GM15510 (cell line): ENCODE measurements around the gene RNF114.

ENCODE experiments used
- POLR2A ChIP-seq: IDR thresholded peaks from 3 replicates; pipeline ENCODE4 v1.6.1; 2011; ENCODE audit warnings: borderline replicate concordance; ENCODE audit not compliant: insufficient read length; ENCODE audit errors: extremely low read depth

The RNF114 gene

GRCh38 chr20:49937027-49937929, 1.1 kb downstream of the RNF114 start:
- TF ChIP-seq POLR2A: no peak

DNA sequence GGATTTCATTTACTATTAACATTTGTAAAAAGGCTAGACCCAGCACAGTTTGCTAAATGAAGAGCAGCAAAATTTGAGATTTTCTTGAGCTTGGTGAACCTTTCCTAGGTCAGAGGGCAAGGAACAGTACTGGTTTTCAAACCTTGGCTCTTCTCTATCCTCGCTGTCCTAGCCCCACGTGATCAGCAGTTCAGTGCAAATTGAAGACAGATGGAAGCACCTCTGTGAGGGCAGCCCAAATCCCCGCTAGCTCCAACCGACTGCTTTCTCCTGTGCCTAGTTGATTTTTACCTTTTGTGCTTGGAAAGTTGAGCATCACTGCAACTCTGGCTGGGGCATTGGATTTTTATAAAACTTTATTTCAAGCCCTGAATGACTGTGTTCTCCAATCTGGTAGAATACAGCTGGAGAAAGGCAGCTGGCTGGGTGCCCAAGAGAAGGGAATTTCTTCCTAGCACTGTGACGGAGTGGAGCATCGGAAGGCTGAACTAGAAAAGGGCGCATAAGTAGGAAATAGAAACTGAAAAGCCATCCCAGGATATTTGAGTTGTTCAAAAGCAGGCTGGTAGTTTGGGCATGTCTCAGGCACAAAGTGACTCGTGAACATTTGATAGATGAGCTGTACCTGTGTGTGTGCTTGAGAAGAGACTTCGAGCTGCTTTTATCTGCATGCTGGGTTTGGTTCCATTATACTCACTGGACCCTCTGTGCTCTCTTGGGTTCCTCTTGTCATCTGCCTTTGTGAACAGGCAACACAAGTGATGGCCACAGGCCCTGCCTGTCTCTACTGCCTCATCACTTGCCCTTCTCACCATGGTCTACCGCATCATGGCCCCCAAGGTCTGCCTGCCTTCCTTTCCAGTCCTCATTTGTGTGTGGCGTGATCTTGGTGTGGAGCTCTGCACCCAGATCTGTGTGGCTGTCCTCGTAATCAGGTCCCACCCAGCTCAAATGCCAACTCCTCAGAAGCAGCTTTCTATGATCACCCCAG, 2.3 kb downstream of the RNF114 start:
- TF ChIP-seq POLR2A: no peak

DNA sequence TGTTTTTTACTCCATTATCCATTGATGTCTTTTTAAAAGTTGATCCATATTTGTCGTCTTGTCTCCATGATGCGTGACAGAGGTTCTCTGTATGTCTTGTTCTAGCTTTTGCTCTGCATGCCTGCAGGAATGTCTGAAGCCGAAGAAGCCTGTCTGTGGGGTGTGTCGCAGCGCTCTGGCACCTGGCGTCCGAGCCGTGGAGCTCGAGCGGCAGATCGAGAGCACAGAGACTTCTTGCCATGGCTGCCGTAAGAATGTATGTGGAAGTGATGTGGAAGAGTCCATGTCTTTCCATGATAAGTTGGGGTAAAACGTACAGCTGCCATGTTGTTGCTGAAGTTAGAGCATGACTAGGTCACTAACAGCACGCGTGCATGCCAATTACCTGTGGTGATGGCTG, 5.3 kb downstream of the RNF114 start:
- no peak for TF ChIP-seq POLR2A

DNA sequence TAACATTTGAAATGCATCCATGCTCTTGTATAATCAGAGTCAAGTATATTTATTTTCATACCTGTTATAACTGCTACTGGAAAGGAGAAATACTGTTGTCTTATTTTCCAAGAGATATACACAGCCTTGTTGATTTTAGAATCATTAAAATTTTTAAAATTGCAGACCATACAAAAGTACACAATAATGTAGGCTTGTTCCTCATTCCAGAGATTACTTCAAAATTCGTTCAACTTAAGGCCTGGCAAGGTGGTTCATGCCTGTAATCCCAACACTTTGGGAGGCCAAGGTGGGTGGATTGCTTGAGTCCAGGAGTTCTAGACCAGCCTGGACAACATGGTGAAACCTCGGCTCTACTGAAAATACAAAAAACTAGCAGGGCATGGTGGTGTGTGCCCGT, 6.1 kb downstream of the RNF114 start:
- no peak for TF ChIP-seq POLR2A

DNA sequence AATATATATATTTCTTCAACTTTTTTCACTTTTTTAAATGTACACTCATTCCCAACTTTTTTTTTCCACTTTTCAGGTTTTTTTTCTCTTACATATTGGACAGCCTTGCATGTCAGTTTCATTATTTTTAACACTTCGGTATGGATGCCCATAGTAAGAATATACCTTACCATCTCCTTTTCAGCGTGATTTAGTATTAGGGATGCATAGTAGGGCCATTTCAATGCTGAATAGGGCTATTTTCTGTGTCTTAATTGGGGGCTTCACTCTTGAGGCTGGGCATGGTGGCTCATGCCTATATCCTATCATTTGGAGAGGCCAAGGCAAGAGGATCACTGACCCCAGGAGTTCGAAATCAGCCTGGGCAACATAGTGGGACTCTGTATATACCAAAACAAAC, 6.7 kb downstream of the RNF114 start:
- TF ChIP-seq POLR2A: no peak

DNA sequence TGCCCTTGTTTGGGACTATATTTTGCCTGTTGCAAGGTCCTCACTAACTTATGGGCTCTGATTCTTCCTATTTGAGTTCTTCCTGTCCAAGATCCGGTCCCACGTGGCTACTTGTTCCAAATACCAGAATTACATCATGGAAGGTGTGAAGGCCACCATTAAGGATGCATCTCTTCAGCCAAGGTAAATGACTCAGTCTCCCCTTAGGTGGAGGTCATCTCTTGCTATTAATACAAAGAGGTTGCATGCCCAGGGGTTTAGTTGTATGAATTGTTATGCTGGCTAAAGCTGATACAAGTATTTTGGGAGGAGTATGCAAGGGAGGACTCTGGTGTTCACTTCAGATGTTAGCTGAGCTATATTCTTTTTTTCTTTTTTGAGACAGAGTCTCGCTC, 9.1 kb downstream of the RNF114 start:
- no peak for TF ChIP-seq POLR2A

DNA sequence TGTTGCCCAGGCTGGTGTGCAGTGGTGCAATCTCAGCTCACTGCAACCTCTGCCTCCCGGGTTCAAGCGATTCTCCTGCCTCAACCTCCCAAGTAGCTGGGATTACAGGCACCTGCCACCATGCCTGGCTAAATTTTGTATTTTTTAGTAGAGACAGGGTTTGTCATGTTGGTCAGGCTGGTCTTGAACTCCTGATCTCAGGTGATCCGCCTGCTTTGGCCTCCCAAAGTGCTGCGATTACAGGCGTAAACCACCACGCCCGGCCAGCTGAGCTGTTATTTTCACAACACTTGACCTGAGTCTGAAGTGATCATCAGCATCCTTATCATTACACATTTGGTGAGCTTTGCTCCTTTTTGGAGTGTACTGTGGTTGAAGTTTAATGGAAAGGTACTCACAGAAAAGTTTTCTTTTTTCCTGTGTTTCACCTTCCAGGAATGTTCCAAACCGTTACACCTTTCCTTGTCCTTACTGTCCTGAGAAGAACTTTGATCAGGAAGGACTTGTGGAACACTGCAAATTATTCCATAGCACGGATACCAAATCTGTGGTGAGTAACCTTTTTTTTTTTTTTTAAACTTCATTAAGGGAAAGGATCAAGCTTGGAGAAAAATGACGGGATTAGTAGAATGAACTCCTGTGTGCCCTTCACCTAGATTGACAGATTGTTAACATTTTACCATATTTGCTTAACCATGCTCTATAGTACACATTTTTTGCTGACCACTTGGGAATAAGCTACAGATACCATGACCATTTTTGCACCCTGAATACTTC, 9.7 kb downstream of the RNF114 start:
- no peak for TF ChIP-seq POLR2A

GRCh38 chr20:49948178-49948577, 12.0 kb downstream of the RNF114 start:
- TF ChIP-seq POLR2A: no peak

- TF ChIP-seq POLR2A: no peak
Observed at GRCh38 chr20:49948809-49949507, 12.8 kb downstream of the RNF114 start.

DNA sequence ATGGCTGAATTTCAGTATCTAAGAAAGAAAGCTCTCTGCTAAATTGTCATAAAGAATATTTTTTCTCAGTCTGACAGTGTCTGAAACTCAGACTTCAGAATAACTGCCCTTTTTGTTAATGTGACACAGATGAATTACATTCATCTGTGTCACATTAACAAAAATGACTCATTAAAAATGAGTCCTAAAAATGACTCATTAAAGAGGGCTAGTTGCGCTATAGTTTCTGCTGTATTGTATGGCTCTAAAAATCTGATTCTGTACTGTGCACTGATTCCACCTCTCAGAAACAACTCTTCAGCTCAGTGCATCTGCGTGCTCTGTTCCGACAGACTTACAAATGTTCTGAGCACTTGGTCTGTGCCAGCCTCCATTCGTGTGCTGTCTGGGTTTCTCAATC, 15.0 kb downstream of the RNF114 start:
- no peak for TF ChIP-seq POLR2A

DNA sequence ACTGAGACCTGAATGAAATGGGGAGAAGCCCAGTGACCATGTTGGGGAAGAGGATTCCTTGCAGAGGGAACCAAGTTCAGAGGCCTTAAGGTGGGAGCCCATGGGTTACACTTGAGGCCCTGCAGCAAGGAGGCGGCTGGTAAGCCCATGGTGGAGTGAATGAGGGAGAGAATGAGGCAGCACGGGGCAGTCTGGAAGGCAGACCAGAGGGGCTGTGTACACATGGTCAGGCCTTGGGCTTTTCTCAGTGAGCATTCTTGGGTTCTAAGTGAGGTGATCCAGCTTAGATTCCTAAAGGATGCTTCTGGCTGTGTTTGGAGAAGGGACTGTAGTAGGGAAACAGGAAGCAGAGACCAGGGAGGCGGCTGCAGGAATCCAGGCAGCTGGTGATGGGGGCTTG, 19.0 kb downstream of the RNF114 start:
- no peak for TF ChIP-seq POLR2A

DNA sequence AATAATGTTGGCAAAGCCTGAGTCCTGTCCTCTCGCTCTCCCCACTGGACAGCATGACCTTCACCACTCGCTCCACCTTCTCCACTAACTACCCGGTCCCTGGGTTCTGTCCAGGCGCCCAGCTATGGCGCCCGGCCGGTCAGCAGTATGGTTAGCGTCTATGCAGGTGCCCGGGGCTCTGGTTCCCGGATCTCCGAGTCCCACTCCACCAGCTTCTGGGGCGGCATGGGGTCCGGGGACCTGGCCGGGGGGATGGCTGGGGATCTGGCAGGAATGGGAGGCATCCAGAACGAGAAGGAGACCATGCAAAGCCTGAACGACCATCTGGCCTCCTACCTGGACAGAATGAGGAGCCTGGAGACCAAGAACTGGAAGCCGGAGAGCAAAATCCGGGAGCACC, 20.5 kb downstream of the RNF114 start:
- no peak for TF ChIP-seq POLR2A

DNA sequence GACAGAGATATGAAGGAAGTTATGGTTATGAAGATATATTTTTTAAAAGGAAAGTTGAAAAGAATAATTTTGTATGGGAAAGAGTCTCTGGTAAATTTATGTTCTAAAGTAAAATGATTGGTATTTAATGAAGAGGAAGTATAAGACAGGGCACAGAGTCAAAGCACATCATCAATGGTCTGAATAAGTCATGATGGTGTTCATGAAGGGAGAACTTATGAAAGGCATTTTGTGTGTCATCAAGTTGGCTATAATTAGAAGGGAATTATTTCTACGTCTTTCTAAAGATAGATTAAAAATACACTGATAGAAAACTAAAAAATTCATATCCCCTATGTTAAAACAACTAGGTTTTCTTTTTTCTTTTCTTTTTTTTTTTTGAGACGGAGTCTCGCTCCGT, 25.2 kb downstream of the RNF114 start:
- TF ChIP-seq POLR2A: no peak
